ENCODE measurements around the gene ANO3.
"Not testable (repeated sequence)": the region's sequence is repeated elsewhere in the genome, so short reads cannot be mapped to it uniquely, and the experiment has no call there.

DNA sequence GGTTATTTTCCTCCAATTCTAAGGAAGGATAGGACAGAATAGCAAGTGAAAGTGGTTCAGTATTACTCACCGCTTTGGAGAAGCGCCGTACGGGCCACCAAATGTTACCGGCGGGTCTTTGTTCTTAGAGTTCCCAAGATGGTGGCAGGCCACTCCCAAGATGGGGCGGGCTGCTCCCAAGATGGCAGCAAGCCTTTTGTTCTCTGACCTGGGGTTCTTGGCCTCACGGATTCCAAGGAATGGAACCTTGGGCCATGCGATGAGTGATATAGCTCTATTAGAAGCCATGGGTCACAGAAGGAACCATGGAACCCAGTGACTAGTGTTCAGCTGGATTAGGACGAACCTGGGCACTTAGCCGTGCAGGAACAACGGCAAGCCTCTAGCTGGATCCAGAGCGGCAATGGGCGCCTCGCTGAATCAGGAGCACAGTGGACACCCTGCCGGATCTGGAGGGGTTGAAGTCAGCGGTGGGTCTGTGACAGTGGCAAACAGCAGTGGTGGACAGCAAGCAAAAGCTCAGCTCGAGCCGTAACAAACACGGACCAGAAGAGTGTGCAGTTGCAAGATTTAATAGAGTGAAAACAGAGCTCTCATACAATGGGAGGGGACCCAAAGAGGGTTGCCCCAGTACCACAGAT, 265.2 kb downstream of the ANO3 start:
- TF ChIP-seq, protein P1, sequence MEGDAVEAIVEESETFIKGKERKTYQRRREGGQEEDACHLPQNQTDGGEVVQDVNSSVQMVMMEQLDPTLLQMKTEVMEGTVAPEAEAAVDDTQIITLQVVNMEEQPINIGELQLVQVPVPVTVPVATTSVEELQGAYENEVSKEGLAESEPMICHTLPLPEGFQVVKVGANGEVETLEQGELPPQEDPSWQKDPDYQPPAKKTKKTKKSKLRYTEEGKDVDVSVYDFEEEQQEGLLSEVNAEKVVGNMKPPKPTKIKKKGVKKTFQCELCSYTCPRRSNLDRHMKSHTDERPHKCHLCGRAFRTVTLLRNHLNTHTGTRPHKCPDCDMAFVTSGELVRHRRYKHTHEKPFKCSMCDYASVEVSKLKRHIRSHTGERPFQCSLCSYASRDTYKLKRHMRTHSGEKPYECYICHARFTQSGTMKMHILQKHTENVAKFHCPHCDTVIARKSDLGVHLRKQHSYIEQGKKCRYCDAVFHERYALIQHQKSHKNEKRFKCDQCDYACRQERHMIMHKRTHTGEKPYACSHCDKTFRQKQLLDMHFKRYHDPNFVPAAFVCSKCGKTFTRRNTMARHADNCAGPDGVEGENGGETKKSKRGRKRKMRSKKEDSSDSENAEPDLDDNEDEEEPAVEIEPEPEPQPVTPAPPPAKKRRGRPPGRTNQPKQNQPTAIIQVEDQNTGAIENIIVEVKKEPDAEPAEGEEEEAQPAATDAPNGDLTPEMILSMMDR (IDR thresholded peaks at IDR 0.05), result not testable (repeated sequence)
- TF ChIP-seq POLR2A (IDR thresholded peaks at IDR 0.05), result not testable (repeated sequence)
